GM18520 (cell line): Measurements from ENCODE around the gene EEF1AKMT1.
"Not testable (repeated sequence)": the region's sequence is repeated elsewhere in the genome, so short reads cannot be mapped to it uniquely, and the experiment has no call there.

Experiments used
- ATAC-seq: cut with Tn5 transposase; IDR thresholded peaks from one replicate; pipeline ENCODE4 v1.9.1; 2021; ENCODE audit not compliant: unreplicated experiment

The EEF1AKMT1 gene

DNA sequence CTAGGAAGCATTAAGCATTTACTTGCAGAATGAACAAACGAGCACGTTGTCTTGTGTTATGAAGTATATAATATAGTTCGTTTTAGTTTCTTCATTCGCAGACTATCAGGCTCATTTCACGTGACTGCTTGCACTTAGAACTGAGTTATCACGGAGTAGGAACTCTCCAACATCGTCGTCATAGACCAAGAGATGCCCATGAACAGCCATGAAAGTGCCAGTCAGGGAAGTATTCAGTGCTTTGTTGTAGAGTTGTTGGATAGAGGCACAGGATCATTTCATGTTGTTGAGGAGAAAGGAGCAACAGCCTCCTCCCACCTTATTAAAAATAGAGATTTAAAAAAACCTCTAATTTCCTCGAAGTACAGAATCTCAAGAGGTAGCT, 71.2 kb downstream of the EEF1AKMT1 start:
- ATAC-seq: no peak

DNA sequence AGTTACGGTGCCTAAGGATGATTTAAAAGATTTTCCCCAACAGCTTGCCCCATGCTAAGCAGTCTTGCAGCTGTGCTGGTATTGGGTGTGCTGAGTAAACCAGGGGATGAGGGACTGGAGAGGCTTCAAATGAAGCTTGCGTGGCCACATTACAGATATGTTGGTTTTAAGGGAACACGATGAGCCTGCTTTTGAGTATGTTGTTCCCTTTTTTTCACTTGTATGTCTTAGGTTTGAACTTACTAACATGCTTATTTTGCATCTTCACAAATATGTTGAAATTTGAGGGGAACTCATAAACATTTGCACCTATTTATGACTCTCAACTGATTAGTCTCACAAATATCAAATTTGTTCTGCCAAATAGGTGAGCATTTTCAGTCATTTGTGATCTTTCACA, 72.3 kb downstream of the EEF1AKMT1 start:
- ATAC-seq: no peak

DNA sequence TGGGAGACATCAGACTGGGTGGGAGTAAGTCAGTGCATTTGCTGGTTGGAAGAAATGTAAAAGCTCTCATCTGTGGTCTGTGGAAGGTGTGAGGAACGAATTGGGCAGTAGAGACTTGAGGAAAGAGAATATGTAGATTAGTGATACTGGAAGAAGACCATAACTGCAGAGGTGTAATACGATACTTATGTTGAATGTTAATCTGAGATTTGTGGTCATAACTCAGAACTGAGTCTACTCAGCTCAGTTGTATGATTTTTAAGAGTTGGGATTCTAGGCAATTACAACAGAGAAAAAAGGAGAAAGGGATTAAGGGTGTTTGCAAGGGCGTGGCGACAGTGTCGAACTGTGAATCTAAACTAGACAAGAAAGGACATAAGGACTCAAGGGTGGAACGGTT, 73.5 kb downstream of the EEF1AKMT1 start:
- ATAC-seq: no peak

DNA sequence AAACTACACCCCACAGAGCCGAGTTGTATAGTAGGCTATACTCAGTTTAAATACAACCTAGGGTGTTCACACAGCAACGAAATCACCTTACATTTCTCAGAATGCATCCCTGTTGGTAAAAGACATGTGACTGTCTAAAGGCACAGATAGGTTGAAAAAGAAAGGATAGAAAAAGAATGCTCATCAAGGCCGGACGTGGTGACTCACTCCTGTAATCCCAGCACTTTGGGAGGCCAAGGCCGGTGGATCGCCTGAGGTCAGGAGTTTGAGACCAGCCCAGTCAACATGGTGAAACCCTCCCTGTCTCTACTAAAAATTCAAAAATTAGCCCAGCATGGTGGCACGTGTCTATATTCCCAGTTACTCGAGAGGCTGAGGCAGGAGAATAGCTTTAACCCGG, 74.0 kb downstream of the EEF1AKMT1 start:
- no peak for ATAC-seq

DNA sequence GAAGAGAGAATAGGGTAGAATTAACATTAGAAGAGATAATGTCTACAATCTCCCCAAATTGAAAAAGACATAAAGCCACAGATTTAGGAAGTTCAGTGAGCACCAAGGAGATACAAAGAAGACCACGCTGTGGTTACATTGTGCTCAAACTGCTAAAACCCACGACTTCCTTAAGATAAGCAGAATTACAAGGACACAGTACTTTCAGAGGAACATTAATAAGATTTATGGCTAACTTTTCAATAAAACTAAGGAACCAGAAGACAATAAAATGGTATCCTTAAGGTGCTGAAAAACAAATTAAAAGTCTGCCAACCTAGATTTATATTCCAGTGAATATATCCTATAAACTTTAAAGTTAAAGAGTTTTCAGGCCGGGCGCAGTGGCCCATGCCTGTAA, 77.7 kb downstream of the EEF1AKMT1 start:
- ATAC-seq: no peak

DNA sequence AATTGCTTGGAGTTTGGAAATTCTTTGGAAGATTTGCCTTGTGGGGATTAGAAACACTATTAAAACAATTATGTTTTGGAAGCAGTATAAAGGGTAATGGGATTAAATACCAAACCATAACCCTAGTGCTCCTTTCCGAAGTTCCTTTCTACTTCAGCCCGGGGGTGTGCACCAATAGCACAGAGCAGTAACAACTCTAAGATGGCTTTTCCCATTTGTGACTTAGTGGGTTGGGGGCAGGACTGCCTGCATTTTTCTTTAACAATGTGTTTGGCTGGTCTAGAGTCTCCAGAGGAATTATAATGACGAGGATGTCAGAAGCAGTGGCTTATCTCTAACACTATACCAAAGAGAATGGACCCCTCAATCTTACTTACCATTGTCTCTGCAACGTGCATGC, 82.1 kb downstream of the EEF1AKMT1 start:
- ATAC-seq: no peak

DNA sequence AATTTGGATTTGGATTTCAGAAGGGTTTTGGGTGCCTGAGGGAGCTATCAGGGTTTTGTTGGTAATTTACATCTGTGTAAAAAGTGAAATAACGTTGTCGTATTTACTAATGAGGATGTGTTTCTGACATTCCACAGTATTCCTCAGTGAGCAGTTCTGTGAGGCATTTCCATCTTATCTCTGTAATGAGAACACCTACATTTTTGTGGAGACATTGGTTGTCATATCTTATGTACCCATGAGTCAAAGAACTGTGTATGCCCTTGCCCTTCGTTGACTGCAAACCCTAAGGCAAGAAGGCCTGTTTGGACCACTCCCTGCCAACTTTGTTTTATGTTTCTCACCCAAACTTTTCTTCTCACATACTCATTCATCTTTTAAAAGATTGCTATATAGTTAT, 84.5 kb downstream of the EEF1AKMT1 start:
- ATAC-seq: no peak

DNA sequence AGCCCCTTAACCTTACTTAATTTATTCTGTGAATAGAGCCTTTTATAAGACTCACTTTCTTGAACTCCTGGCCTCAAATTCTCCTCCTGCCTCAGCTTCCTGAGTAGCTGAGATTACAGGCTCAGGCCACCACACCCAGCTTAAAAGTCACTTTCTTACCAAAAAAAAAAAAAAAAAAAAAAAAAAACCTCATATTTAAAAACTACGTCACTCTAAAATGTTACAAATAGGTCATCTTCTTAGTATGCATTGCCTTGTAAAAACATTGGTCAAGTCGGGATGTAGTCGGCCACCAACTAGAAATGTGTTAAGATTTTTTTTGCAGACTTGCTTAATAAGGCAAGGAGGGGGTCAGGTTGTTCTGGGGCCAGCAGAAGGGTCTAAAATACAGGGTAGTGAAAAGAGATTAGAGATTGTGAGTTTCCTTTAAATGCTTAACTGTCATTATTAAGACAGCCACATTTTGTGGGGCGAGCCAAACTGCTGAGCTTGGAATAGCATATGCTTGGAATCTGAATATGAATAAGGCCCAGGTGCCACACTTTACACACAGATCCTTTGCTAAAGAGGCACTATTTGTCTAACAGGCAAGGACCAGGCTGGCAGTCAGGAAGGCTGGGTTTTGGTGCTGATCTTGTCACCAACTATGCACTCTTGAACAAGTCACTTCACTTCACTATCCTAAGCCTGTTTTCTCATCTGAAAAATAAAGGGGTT, 86.7 kb downstream of the EEF1AKMT1 start:
- no peak for ATAC-seq

DNA sequence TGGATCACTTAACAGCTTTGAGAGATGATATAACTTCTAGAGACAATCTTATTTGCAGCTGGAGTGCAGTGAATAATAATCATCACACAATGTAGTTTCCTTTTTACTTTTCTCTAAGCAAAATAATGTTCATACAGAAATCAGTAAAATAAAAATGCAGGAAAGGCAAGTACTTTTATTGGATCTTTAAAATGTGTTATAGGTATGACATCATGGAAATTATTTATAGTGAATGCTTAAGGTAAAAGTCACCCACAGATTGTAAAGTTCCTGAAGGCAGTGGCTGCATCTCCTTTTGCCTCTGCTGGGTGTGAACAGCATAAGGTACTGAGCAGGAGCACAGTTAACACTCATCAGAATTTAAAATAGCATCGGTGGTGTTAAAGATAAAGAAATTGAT, 87.6 kb downstream of the EEF1AKMT1 start:
- ATAC-seq: no peak

DNA sequence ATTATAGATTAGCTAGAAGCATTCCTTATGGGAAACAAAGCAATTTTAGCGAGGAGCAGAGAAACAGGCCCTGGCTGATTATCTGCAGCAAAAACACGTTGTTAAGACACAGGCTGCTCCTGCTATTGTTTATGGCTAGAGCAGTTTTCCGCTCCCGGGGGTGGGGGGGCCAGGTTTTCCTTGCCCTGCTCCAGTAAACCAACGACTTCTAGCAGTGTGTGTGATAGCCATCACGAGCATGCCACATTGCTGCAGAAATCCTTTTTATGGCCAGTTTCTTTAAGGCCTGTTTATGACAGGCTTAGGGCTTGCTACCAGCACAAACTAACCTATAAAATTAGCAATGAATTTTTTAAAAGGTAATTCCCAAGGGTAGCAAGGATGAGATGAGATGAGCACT, 88.7 kb downstream of the EEF1AKMT1 start:
- no peak for ATAC-seq

DNA sequence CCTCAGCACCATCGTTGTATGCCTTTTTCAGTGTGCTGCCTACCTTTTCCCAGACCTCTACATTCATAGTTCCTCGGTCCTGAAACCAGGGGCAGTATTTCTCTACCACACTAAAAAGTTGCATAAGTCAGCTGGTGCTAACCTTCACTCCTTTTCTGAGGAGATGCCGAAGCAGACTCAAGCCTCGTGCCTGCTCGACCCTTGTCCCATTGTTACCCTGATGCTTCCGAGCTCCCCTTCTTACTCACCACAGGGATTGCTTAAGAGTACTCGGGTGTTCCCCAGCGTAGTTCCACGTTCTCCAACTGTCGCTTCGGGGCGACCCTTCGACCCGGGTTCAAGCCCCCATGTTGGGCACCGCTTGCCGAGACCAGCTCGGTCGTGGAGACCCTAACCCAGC, 89.2 kb downstream of the EEF1AKMT1 start:
- ATAC-seq: no peak

DNA sequence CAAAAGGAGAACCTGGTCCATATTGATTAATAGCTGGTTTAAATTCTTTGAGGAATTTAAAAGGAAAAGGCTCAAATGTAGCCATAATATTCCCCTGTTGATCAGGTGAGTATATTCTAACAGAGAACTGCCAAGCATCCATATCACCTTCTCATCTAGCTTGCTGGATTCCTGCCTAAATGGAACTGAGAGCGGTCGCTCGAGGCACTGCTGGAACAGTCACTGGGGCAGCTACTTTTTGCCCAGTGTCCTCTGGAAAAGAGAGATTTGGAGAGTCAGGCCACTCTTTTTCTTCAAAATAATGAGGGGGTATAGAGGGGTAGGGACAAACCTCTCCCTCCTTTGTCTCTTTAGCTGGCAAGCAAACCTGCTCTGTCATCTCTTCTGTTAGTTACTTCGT, 89.7 kb downstream of the EEF1AKMT1 start:
- ATAC-seq: no peak

DNA sequence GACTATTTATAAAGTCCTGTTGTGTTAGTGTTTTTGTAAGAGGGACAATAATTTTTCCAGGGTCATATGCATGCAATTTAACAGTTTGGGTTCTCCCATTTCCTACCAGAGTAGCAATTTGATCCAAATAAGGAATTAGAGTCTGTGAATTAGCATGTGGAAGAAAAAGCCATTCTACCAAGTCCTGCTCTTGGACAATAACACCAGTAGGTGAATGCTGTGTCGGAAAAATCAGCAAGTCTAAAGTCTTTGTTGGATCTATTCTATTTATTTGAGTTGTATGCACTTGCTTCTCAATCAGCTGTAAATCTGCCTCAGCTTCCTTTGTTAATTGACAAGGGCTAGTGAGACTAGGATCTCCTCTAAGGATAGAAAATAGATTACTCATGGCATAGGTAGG, 91.7 kb downstream of the EEF1AKMT1 start:
- ATAC-seq: no peak

DNA sequence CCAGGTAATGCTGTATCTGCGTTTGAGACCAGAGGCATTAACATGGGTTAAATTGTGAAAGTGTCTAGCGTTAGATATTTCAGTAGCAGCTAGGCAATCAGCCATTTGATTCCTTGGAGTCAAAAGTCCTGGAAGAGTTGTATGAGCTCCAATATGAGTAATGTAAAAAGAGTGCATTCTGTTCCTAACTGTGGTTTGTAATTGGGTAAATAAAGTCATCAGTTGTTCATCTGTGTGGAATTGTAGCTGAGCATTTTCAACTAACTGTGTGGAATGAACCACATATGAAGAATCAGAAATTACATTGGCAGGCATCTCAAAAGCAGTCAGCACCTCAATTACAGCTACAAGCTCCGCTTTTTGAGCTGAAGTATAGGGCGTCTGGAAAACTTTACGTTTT, 92.3 kb downstream of the EEF1AKMT1 start:
- ATAC-seq: not testable (repeated sequence)

DNA sequence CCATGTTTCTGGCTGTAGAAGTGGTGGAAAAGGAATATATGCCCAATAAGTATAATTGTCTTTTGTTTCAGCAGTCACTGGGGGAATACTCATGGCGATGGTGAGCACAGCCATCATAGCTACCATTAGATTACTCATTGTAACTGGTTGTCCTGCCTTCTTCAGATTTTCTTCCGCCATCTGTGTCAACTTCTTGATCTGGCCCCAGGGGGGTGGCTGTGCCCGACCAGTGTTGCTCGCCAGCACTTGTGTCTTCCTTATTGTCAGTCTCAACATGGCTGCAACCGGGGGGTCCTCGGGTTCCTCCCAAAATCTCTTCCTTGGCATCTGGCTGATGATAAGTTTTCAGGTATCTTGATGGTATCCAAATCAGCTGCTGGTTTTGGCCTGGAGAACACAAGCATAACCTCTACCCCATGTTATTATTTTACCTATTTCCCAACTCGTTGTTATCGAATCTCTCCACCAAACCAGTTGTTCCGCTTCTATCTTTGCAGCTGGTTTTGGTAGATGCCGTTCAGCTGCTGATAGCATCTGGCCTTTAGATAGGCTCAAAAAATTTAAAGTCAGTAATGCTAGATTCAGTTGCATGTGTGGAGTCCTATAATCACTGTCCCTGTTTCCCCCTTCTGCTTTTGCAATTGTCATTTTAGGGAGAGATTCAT, 93.2 kb downstream of the EEF1AKMT1 start:
- no peak for ATAC-seq

DNA sequence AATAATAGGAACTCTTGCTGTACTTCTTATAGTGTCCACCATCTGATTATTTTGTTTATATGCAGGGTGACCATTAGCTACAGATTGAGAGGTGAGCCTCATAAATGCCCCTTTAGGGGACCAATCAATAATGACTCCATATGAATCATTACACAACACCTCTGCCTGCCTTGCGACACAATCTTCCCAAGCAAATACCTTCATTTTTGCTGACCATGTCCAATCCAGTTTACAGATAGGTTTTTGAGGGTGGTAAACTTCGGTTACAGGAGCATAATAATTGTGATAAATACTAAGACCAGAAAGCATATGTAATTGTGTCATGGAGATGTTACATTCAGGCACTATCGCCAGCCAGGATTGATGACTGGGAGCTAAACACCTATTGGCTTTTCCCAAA, 93.9 kb downstream of the EEF1AKMT1 start:
- no peak for ATAC-seq
